GM13977 (cell line): ENCODE measurements around the gene ERN1.

ENCODE experiments used
- DNase-seq: peaks from one replicate; pipeline ENCODE4 v3.0.0; 2012; ENCODE audit warnings: low spot score
- in situ Hi-C: fragments of 300-500 bp; cut with MboI; formaldehyde crosslinking; loops from one replicate; pipeline ENCODE4 v1.12.0; 2022; ENCODE audit warnings: low sequenced_read_pairs, low pct_unique_long_range_greater_than_20kb, mixed read lengths, inconsistent platforms; ENCODE audit not compliant: unreplicated experiment
- TF ChIP-seq, protein P1 (sequence below): IDR thresholded peaks from 2 replicates; pipeline ENCODE4 v1.5.1; 2012; ENCODE audit warnings: mild to moderate bottlenecking, control low read depth; ENCODE audit not compliant: insufficient read depth; ENCODE audit errors: extremely low read depth, missing control alignments

ERN1 gene

DNA sequence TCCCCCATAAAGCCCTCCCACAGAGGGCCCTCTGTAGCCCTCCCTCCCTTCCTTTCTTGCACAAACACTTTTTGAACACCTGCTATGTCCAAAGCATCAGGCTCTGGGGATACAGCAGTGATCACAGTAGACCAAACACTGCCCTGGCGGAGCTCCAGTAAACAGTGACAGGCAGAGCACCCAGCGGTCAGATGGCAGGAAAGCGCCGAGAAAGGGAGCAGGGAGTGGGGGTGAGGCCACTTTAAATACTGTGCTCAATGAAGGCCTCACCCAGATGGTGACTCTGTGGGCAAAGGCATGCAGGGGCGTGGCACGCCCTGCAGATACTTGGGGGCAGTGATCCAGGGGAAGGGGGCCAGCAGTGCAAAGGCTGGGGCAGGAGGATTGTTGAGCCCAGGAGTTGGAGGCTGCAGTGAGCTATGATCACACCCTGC lies 124.2 kb downstream of the ERN1 start:
- TF ChIP-seq, protein P1, sequence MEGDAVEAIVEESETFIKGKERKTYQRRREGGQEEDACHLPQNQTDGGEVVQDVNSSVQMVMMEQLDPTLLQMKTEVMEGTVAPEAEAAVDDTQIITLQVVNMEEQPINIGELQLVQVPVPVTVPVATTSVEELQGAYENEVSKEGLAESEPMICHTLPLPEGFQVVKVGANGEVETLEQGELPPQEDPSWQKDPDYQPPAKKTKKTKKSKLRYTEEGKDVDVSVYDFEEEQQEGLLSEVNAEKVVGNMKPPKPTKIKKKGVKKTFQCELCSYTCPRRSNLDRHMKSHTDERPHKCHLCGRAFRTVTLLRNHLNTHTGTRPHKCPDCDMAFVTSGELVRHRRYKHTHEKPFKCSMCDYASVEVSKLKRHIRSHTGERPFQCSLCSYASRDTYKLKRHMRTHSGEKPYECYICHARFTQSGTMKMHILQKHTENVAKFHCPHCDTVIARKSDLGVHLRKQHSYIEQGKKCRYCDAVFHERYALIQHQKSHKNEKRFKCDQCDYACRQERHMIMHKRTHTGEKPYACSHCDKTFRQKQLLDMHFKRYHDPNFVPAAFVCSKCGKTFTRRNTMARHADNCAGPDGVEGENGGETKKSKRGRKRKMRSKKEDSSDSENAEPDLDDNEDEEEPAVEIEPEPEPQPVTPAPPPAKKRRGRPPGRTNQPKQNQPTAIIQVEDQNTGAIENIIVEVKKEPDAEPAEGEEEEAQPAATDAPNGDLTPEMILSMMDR, result no peak
- in situ Hi-C loops, result no loop called here
- peak; percentile 8 for DNase-seq

DNA sequence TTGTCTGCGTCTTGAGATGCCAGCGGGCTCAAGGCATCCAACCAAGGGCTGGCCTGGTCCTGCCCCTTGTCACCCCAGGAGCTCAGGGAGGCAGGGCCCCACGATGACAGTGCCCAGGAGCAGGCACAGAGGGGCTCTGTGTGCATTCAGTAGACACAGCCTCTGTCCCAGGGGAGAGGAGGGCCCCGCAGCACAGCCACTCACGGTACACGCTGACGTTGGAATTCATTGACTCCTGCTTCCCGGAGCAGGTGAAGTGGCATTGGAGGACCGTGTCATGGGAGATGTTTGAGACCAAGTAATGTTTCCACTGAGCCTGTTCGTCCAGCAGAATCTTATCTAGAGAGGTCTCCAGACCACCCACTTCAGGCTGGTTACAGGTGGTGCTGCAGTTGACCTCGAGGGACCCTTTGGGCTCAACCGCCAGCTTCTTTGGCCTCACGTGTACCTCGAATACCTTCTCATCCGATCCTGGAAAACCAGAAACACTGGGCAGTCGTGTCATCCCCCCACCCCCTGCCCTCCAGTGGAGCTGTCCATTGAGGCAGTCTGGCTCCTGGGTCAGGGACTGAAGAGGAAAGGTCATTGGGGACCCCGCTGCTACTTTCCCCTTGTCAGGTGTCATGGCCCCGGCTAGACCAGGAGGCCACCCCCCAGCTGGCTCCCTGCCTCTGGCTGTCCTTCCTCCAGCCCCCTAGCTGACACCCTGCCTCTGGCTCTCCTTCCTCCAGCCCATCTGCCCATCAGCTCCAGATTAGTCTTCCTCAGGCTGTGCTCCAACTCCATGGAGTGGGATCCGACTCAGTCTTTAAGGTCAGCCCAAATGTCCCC lies 124.8 kb downstream of the ERN1 start:
- in situ Hi-C loops, result no loop called here
- TF ChIP-seq, protein P1, result no peak

GRCh38 chr17:64004218-64004770 lies 125.7 kb downstream of the ERN1 start:
- TF ChIP-seq, protein P1, result no peak
- DNase-seq, result no peak
- in situ Hi-C loops, result no loop called here

More for the DNA sequence above, 124.8 kb downstream of the ERN1 start:
- no peak for DNase-seq

- peak; percentile 3 for DNase-seq
- in situ Hi-C loops, result no loop called here
- TF ChIP-seq, protein P1, result no peak
Measured at GRCh38 chr17:64003526-64004121, 126.3 kb downstream of the ERN1 start.

GRCh38 chr17:64002658-64003525 lies 127.1 kb downstream of the ERN1 start:
- TF ChIP-seq, protein P1, result no peak
- in situ Hi-C loops, result no loop called here
- DNase-seq, result no peak
